Brain microvascular endothelial cell (primary cell): ENCODE data around the gene HOXD11.

ENCODE experiments used
- DNase-seq: peaks from one replicate; pipeline ENCODE4 v3.0.0-alpha.2; 2020
- H3K27ac ChIP-seq: fragments of 250-450 bp; sonication (Bioruptor Pico); 2 replicates; pipeline ENCODE4 v1.5.1; 2020; ENCODE audit warnings: mild to moderate bottlenecking, moderate library complexity
- H3K27me3 ChIP-seq: fragments of 250-450 bp; sonication (Bioruptor Pico); replicated peaks from 2 replicates; pipeline ENCODE4 v1.5.1; 2020; ENCODE audit warnings: mild to moderate bottlenecking
- H3K36me3 ChIP-seq: fragments of 250-450 bp; sonication (Bioruptor Pico); replicated peaks from 2 replicates; pipeline ENCODE4 v1.5.1; 2020; ENCODE audit warnings: mild to moderate bottlenecking
- H3K4me3 ChIP-seq: 2 replicates; pipeline ENCODE4 v1.5.1; 2011; ENCODE audit warnings: low read depth, mild to moderate bottlenecking, control low read depth, low read length, moderate library complexity
- in situ Hi-C: cut with HindIII; loops from 2 replicates; pipeline ENCODE4 v1.10.0; 2017; ENCODE audit warnings: low sequenced_read_pairs, low pct_ligation_motif_present
- TF ChIP-seq, protein P1 (sequence below): IDR thresholded peaks from 2 replicates; pipeline ENCODE4 v1.5.1; 2011; ENCODE audit warnings: low read depth, mild to moderate bottlenecking, moderate library complexity, low read length, control low read depth, inconsistent platforms; ENCODE audit errors: missing control alignments

The HOXD11 gene

DNA sequence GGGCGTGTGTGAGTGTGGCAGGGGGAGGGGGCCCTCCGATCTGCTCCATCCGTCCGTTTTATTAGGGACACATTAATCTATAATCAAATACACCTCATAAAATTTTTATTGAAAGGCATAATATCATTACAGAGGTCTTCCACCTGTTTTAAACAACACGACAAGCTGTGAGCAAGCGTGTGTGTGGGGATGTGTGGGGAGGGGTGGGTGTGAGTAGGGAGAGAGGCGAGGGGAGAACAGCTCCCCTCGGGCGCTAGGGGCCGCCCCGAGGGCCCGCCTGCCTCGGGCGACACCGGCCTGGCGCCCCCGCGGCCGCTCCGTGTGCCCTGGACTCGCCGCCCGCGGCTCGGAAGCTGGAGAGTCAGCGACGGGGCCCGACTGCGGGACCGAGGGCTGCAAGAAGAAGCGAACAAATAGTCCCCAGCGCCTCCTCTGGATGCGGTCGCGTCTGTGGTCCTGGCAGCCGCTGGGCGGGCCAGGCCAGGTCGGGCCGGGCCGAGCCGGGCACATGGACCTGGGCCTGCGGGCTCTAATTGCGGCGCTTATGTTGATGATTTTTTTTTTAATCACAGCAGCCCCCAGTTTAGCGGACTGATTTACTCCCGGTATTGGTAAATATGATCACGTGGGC is 15.1 kb downstream of the HOXD11 start:
- in situ Hi-C loops, result no loop called here
- H3K4me3 ChIP-seq, result no peak overlapping the region
- TF ChIP-seq, protein P1, sequence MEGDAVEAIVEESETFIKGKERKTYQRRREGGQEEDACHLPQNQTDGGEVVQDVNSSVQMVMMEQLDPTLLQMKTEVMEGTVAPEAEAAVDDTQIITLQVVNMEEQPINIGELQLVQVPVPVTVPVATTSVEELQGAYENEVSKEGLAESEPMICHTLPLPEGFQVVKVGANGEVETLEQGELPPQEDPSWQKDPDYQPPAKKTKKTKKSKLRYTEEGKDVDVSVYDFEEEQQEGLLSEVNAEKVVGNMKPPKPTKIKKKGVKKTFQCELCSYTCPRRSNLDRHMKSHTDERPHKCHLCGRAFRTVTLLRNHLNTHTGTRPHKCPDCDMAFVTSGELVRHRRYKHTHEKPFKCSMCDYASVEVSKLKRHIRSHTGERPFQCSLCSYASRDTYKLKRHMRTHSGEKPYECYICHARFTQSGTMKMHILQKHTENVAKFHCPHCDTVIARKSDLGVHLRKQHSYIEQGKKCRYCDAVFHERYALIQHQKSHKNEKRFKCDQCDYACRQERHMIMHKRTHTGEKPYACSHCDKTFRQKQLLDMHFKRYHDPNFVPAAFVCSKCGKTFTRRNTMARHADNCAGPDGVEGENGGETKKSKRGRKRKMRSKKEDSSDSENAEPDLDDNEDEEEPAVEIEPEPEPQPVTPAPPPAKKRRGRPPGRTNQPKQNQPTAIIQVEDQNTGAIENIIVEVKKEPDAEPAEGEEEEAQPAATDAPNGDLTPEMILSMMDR, result no peak
- no peaks in the 10 kb centered on the region for H3K36me3 ChIP-seq
- H3K27me3 ChIP-seq, result peaks cover 93% of the 10 kb centered on the region
- DNase-seq, result no peak
- no peak overlapping the region for H3K27ac ChIP-seq

DNA sequence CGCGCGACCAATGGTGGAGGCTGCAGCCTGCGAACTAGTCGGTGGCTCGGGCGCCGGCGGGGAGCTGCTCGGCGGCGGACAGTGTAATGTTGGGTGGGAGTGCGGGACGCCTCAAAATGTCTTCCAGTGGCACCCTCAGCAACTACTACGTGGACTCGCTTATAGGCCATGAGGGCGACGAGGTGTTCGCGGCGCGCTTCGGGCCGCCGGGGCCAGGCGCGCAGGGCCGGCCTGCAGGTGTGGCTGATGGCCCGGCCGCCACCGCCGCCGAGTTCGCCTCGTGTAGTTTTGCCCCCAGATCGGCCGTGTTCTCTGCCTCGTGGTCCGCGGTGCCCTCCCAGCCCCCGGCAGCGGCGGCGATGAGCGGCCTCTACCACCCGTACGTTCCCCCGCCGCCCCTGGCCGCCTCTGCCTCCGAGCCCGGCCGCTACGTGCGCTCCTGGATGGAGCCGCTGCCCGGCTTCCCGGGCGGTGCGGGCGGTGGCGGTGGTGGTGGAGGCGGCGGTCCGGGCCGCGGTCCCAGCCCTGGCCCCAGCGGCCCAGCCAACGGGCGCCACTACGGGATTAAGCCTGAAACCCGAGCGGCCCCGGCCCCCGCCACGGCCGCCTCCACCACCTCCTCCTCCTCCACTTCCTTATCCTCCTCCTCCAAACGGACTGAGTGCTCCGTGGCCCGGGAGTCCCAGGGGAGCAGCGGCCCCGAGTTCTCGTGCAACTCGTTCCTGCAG is 15.8 kb downstream of the HOXD11 start, which contains the start of gene HOXD9:
Gene HOXD9, plus strand, starts transcription at position 37 of the 728 bp plus-strand sequence. Its CDS starts 50 bp downstream, at position 87.
- Histone ChIP-seq H3K36me3 (no peaks in the 10 kb centered on the region), H3K27me3 (peaks cover 92% of the 10 kb centered on the region), H3K27ac (no peak within 1 kb of the TSS), H3K4me3 (no peak within 1 kb of the TSS)
- in situ Hi-C loops, result no loop called here
- no peak for DNase-seq
- TF ChIP-seq, protein P1, result no peak

DNA sequence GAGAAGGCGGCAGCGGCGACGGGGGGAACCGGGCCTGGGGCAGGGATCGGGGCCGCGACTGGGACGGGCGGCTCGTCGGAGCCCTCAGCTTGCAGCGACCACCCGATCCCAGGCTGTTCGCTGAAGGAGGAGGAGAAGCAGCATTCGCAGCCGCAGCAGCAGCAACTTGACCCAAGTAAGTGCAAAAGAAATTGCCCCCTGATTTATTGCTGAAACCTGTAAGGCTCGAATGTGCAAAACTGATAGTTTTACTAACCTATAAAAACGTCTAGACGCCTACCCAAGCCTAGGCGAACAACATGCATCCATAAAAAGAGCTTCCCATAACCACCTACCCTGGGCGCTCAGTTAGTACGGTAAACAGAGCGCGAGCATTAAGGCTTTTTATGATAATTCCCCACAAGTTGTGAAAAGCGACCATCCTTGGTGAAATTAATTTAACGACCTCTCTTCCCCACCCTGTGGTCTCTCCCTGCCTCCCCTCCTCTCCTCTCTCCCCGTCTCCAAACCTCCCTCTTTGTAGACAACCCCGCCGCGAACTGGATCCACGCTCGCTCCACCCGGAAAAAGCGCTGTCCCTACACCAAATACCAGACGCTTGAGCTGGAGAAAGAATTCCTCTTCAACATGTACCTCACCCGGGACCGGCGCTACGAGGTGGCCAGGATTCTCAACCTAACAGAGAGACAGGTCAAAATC is 16.5 kb downstream of the HOXD11 start:
- Histone ChIP-seq H3K36me3 (no peaks in the 10 kb centered on the region), H3K27me3 (peaks cover 92% of the 10 kb centered on the region), H3K4me3 (no peak overlapping the region), H3K27ac (no peak overlapping the region)
- DNase-seq, result no peak
- TF ChIP-seq, protein P1, result no peak
- in situ Hi-C loops, result no loop called here

DNA sequence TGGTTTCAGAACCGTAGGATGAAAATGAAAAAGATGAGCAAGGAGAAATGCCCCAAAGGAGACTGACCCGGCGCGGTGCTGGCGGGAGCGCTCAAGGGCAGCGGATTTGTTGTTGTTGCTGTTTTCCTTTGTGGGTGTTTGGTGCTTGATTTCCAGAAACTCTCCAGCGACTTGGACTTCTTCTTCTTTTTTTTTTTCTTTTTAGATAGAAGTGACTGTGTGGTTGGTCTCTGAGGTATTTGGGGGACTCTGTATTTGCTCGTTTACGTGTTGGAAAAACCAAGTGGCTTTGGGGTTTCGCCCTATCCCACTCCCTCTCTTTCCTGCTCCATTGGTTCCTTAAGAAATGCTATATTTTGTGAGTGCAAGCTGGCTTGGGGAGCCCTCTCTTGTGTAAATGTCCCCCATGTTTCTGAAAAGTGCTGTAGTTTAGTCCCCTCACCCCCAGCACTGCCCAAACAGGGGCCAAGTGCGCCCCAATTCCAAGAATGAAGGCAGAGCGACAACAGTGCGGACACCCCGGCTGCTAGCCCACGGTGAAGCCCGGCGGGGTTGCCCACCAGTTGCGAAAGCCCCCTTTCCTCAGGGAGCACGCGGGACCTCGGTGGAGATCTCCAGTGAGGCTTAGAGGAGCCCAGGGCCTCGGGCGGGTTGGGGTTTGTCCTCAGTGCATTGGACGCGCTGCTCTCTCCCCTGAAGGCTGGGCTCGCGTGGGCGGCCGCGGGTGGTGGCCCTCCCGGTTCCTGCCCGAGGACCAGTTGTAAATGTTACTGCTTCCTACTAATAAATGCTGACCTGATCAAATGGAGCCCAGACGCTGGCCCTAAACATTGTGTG is 17.2 kb downstream of the HOXD11 start:
- Histone ChIP-seq H3K27me3 (peaks cover 94% of the 10 kb centered on the region), H3K36me3 (no peaks in the 10 kb centered on the region), H3K4me3 (no peak overlapping the region), H3K27ac (no peak overlapping the region)
- no peak for DNase-seq
- in situ Hi-C loops, result no loop called here
- TF ChIP-seq, protein P1, result no peak

DNA sequence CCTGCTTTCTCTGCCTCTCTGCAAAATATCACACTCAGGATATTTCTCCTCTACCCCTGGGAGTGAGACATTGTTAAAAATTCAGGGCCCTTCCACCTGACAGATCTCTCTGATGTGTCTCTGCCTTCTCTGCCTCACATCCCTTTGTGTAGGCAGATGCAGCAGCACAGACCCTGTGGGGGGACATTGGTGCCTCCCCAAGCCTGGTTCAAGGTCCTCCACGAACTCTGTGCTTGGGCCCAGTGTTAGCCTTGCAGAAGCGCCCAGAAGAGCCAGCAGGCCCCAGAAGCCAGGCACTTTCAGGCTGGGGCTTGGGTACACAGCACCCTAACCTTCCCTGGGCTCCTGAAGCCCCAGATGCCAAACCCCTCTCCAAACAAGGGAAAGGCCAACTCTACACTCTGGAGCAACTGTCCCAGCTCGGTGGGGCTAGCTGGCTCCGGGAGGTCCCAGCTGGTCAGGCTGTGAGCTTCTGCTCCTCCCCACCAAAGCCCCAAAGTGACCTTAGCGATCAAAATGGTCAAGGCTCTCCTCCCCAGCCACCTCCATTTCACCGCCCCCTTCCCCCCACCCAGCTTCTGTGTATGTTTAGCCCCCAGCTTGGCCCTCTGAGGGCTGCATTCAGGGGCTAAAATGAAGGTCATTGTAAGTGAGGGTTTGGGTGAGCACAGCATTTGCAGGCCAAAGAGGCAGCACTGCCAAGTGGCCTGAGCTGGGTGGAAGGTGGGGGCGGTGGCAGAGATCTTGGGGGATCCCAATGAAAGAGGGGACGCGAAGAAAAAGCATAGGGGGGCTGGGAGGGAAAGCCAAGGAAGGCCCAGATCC is 18.1 kb downstream of the HOXD11 start:
- TF ChIP-seq, protein P1, result no peak
- H3K27me3 ChIP-seq, result peaks cover 92% of the 10 kb centered on the region
- H3K4me3 ChIP-seq, result no peak overlapping the region
- in situ Hi-C loops, result loop anchor here (25.0 kb wide), 1 partner anchor 512 kb away; no protein-coding TSS in a partner anchor
- no peak for DNase-seq
- H3K27ac ChIP-seq, result no peak overlapping the region
- no peaks in the 10 kb centered on the region for H3K36me3 ChIP-seq
